HG03439 (cell line): ENCODE results near the gene ANAPC16.
A peak's percentile ranks its signal among the peaks of the same experiment; 100 is the strongest.
"Not testable (repeated sequence)": the region's sequence is repeated elsewhere in the genome, so short reads cannot be mapped to it uniquely, and the experiment has no call there.

ENCODE experiments used
- ATAC-seq: cut with Tn5 transposase; IDR thresholded peaks from one replicate; pipeline ENCODE4 v1.9.1; 2021; ENCODE audit warnings: mild to moderate bottlenecking, moderate library complexity; ENCODE audit not compliant: unreplicated experiment

The ANAPC16 gene

GRCh38 chr10:72261784-72262404 lies 46.1 kb downstream of the ANAPC16 start:
- peak; percentile 25 for ATAC-seq

DNA sequence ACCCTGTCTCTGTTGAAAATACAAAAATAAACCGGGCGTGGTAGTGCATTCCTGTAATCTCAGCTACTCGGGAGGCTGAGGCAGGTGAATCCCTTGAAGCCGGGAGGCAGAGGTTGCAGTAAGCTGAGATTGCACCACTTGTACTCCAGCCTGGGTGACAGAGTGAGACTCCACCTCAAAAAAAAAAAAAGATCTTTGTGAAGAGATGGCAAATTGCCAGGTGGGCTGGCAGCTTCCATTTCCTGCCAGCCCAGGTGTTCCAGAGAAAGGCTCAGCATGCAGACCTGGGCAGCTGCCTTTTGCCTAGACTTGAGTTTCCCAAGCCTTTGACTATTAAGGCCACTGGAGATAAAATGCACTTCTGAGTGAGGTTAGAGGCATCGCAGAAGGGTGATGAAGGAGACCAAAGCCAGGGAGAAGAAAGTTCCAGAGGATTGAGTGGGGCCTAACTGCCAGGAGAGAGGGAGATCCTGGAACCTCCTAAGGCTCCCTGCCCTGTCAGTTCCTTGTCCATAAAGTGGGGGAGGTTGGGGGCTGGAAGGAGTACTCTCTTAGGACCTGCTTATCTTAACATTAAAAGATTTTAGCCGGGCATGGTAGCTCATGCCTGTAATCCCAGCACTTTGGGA lies 47.9 kb downstream of the ANAPC16 start:
- no peak for ATAC-seq

DNA sequence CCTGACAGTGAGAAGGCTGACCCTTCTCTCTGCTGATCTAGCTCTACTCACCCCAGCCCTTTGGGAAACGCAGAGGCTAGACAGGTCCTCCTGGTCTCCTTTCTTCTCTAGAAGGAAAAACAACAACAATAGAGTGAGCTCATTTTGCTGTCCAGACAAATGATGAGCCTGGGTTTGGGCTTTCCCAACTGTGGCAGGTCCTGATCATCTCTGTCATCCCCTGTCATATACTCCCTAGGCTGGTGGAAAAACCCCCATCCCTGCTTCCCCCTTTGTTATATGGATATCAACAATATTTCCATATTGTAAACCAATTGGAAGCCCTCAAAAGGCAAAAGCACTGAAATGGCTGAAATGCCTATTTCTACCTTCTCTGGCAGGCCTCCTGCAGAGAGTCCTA lies 48.7 kb downstream of the ANAPC16 start:
- no peak for ATAC-seq

DNA sequence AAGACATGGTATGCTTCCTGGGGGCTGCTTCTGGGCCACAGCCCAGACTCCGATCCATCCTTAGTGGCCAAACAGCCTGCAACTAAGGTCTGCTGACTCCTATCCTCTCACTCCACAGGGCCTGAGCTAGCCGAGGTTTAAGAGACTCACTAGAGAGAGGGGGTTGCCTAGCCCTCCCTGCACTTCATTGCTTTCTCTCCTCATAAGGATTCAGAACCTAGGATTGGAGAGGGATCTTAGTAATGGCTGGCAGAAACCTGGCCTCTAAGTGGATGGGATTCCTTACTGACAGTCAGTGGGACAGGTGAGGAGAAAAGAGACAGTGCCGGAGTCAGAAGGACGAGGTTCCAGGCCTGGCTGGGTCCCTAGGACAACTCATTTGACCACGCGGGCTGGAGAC lies 49.7 kb downstream of the ANAPC16 start:
- no peak for ATAC-seq

- ATAC-seq = no peak
Measured at GRCh38 chr10:72265990-72266865, 50.4 kb downstream of the ANAPC16 start.

DNA sequence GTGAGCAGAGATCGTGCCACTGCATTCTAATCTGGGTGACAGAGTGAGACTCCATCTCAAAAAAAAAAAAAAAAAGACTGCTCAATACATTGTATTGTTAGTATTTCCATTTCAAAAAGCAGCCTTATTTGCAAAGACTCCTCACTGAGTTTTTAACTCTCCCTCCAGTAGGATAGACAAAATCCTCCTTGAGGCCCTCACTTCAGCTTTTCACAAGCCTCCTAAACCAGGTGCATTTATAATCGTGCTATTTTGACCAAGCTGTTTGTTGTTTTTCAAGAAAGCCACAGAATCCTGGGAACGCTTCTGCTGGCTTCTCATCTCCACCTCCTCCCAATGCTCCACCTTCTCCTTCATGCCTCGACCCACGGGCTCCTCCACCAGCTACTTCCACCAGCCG lies 51.6 kb downstream of the ANAPC16 start:
- ATAC-seq = no peak

DNA sequence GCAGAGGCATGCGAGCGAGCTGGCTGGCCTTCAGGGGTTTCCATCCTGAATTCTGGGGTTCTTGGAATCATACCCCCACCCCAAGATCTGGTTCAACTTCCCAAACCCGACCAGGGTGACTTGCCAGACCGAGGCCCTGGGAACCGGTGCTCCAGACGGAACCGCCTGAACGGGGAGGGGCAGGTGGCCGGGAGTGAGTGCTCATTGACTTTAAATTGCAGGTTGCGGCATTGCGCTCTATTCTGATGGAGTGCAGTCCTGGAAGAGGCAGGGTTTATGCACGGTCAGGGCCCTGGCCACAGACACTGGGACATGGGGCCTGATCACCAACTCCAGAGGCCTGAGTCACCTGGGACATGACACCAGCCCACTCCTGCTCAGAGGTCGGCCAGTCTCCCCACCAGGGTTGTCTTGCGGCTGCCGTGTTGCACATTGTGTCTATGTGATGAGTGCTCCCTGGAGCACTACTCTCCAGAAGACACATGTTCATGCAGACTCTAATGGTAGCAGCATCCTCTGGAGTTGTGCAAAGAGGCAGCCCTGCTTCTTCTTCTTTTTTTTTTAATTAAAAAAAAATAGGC lies 52.1 kb downstream of the ANAPC16 start:
- ATAC-seq = no peak

DNA sequence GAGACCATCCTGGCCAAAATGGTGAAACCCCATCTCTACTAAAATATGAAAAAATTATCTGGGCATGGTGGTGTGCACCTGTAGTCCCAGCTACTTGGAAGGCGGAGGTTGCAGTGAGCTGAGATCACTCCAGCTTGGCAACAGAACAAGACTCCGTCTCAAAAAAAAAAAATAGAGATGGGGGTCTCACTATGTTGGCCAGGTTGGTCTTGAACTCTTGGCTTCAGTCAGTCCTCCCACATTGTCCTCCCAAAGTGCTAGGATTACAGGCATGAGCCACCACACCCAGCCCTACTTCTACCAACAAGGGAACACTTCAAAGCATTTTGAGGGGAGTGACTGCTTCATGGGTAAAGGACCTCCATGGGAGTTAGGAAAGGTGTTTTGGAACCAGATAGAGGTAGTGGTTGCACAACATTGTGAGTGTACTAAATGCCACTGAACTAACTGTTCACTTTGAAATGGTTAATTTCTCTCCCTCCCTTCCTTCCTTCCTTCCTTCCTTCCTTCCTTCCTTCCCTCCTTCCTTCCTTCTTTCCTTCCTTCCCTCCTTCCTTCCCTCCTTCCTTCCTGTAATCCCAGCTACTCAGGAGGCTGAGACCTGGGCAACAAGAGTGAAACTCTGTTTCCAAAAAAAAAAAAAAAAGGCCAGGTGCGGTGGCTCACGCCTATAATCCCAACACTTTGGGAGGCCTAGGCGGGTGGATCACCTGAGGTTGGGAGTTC lies 52.8 kb downstream of the ANAPC16 start:
- not testable (repeated sequence) for ATAC-seq

DNA sequence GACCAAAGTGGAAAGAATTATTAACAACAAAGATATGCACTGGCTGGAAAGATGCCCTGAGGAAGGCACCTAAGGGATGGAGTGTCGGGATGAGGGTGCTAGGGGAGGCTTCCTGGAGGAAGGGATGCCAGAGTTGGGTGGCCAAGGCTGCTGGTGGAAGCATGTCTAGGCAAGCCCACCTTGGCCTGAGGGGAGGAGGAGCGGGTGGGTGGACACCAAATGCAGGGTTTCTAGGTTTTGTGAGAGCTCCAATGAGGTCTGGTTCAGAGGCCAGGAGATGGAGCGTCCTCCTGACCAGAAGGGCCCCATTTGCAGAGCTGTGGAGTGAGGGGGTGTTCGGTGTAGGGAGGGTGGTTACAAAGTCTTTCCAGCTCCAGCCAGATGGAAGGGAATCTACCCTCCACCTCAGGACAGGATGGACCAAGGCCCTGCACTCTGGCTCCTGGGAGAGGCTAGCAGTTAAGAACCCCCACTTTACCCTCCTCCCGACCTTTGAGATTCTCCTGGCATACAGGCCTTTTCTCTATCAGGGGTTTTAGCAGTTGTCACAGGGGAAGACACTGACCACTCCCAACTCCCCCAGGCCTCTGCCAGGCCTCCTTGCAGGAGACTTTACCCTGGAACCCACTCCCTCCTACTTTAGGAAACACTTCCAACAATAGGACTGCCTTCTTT lies 54.9 kb downstream of the ANAPC16 start:
- no peak for ATAC-seq

DNA sequence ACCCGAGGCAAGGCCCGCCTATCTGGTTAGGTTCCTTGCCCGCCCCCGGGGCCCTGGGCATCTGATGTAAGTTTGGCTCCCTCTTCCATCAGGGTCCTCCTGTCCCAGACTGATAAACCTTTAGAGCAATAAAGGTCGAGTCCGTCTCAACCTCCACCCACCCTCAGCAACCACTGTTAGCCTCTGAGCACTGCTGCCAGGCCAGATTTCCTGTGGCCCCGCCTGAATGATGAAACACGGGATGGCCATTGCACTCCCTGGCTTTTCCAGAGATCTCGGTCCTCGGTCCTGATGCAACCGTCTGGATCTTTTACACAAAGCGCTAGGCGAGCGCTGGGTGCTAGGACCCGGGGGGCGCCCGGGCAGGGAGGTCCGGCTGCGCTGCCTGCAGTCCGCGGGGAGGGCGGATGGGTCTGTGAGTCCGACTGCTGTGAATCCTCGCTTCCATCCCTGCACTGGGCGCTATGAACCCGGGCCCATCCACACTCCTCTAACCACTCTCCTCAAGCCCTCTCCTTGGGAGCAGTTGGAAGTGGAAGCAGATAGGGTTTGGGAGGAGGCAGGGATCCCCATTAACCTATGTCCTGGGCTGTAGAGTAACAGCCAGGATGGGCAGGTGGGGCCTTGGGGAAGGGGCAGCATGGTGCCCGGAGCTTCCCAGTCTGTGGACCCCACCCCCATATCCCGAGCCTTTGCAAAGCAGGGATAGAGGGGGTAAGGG lies 57.0 kb downstream of the ANAPC16 start:
- ATAC-seq = peak; percentile 29

GRCh38 chr10:72273410-72274212 lies 57.8 kb downstream of the ANAPC16 start, which contains the start of gene DDIT4:
Gene DDIT4 (plus strand): TSS chr10:72273924. CDS start chr10:72274217, 293 bp downstream.
- ATAC-seq = peak; percentile 75

DNA sequence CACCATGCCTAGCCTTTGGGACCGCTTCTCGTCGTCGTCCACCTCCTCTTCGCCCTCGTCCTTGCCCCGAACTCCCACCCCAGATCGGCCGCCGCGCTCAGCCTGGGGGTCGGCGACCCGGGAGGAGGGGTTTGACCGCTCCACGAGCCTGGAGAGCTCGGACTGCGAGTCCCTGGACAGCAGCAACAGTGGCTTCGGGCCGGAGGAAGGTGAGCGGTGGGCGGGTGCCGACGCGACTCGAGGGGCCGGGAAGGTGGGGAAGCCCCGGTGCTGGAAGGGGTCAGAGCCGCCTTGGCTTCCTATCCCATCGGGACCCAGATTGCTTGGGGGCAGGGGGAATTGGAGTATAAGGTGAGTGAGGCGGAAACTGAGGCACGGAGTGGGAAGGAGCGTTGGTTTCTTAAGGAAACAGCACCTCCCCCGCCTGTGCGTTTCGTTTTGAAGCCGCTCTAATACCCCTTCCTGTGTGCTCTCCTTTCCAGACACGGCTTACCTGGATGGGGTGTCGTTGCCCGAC lies 58.5 kb downstream of the ANAPC16 start:
- peak; percentile 1 for ATAC-seq

GRCh38 chr10:72274730-72275350 lies 59.0 kb downstream of the ANAPC16 start:
- peak; percentile 2 for ATAC-seq

DNA sequence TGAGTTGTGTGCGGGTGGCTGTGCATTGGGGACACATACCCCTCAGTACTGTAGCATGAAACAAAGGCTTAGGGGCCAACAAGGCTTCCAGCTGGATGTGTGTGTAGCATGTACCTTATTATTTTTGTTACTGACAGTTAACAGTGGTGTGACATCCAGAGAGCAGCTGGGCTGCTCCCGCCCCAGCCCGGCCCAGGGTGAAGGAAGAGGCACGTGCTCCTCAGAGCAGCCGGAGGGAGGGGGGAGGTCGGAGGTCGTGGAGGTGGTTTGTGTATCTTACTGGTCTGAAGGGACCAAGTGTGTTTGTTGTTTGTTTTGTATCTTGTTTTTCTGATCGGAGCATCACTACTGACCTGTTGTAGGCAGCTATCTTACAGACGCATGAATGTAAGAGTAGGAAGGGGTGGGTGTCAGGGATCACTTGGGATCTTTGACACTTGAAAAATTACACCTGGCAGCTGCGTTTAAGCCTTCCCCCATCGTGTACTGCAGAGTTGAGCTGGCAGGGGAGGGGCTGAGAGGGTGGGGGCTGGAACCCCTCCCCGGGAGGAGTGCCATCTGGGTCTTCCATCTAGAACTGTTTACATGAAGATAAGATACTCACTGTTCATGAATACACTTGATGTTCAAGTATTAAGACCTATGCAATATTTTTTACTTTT lies 59.7 kb downstream of the ANAPC16 start:
- no peak for ATAC-seq

DNA sequence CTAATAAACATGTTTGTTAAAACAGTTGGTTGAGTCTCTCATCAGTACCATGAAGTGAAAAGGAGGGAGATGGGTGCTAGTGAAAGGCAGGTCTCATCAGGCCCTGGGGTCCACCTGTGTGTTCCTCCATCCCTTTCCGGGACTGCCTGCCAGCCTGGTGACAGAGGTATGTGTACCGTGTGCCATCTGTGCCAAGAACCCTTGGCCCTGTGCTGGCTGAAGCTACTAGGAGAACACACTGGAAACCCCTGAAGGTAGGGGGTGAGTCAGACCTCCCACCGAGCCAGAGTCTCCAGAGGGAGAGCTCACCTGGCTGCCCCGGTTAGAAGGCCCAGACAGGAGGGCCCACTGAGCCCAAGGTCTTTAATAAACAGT lies 60.2 kb downstream of the ANAPC16 start:
- no peak for ATAC-seq

DNA sequence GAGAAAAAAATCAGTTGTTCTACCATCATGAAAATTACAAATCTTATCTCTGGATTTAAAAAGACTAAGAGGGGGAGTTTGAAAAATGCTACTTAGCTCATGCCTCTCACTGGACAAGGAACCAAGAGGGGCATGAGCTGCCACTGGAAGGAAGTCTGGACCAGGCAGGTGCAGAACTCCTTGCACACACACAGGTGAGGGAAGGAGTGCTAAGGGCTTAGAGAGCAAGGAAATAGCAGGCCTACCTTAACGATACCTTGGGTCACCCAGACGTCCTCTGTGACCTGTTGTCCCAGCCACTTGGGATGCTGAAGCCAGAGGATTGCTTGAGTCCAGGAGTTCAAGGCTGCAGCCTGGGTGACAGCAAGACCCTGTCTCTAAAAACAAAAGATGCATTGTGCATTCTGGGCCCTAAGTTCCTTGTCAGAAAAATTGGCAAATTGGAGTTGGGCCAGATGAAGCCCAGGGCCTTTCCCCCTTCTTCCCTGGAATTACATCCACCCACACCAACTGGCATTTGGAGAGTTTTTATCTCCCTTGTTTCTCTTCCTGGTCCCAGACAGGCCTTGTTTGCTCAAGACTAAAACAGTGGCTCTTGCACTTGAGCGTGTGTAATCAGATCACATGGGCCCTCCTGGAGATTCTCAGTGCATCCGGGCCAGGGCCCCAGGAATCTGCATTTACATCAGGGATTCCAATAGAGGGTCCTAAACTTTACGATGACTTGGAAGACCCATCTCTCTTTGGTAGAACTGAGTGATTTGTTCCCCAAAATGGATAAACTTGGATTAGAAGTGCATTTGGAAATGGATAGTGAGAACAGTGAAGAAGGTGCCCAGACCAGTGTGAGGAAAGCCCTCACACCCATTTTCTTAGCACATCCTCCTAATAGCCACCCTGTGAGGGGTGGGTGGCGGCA lies 60.9 kb downstream of the ANAPC16 start:
- ATAC-seq = no peak
